HepG2 (cell line): ENCODE results near the gene MAN2A2. TPM values are rescaled to one million over a fixed set of nuclear protein-coding genes. Genes with fewer than 3 reads are reported as not detected.

ENCODE experiments used
- FOXC1 ChIP-seq: sonication (generic); formaldehyde crosslinking; IDR thresholded peaks from 2 replicates; pipeline ENCODE4 v1.8.0; 2022; ENCODE audit warnings: mild to moderate bottlenecking, missing genetic modification reagents, borderline replicate concordance
- KDM4B ChIP-seq: sonication (generic); formaldehyde crosslinking; IDR thresholded peaks from 2 replicates; pipeline ENCODE4 v1.4.0; 2020; ENCODE audit warnings: missing genetic modification reagents
- MIER3 ChIP-seq: IDR thresholded peaks from 2 replicates; pipeline ENCODE4 v1.6.1; 2016; ENCODE audit warnings: missing compliant biosample characterization, borderline replicate concordance
- RXRA ChIP-seq: sonication (generic); formaldehyde crosslinking; IDR thresholded peaks from 2 replicates; pipeline ENCODE4 v1.5.1; 2020; ENCODE audit warnings: missing genetic modification reagents
- RXRB ChIP-seq: IDR thresholded peaks from 2 replicates; pipeline ENCODE4 v1.6.1; 2016; ENCODE audit warnings: borderline replicate concordance, missing genetic modification reagents, missing compliant biosample characterization
- SSRP1 ChIP-seq: IDR thresholded peaks from 2 replicates; pipeline ENCODE4 v1.6.1; 2016; ENCODE audit warnings: control low read depth
- ZBTB43 ChIP-seq: sonication (generic); formaldehyde crosslinking; conservative IDR thresholded peaks from 2 replicates; pipeline ENCODE4 v1.4.0; 2020; ENCODE audit warnings: missing genetic modification reagents
- ZBTB7A ChIP-seq: sonication (generic); formaldehyde crosslinking; IDR thresholded peaks from 2 replicates; pipeline ENCODE4 v1.8.0; 2022; ENCODE audit warnings: mild to moderate bottlenecking, missing genetic modification reagents
- ZFP36L1 ChIP-seq: sonication (generic); formaldehyde crosslinking; IDR thresholded peaks from 2 replicates; pipeline ENCODE4 v1.8.0; 2022; ENCODE audit warnings: mild to moderate bottlenecking, missing genetic modification reagents, moderate library complexity
- ZNF207 ChIP-seq: fragments of 450-650 bp; IDR thresholded peaks from 2 replicates; pipeline ENCODE4 v1.6.1; 2016; ENCODE audit warnings: antibody characterized with exemption, borderline replicate concordance
- ZNF451 ChIP-seq: sonication (generic); formaldehyde crosslinking; IDR thresholded peaks from 2 replicates; pipeline ENCODE4 v1.5.0; 2020; ENCODE audit warnings: mild to moderate bottlenecking, missing genetic modification reagents
- ZNF589 ChIP-seq: sonication (generic); formaldehyde crosslinking; conservative IDR thresholded peaks from 2 replicates; pipeline ENCODE4 v1.8.0; 2022; ENCODE audit warnings: mild to moderate bottlenecking, moderate library complexity, missing genetic modification reagents
- ZNF598 ChIP-seq: sonication (generic); formaldehyde crosslinking; IDR thresholded peaks from 2 replicates; pipeline ENCODE4 v1.5.1; 2020; ENCODE audit warnings: mild to moderate bottlenecking, missing genetic modification reagents, borderline replicate concordance
- ZNF749 ChIP-seq: sonication (generic); formaldehyde crosslinking; IDR thresholded peaks from 2 replicates; pipeline ENCODE4 v1.8.0; 2022; ENCODE audit warnings: mild to moderate bottlenecking, missing genetic modification reagents, moderate library complexity, borderline replicate concordance
- ZNF768 ChIP-seq: sonication (generic); formaldehyde crosslinking; IDR thresholded peaks from 2 replicates; pipeline ENCODE4 v1.4.0; 2020; ENCODE audit warnings: missing genetic modification reagents
- ZNF777 ChIP-seq: sonication (generic); formaldehyde crosslinking; IDR thresholded peaks from 2 replicates; pipeline ENCODE4 v1.4.0; 2020; ENCODE audit warnings: missing genetic modification reagents
- polyA plus RNA-seq, 8 experiments: library from polyadenylated mRNA; depleted of rRNA in 3 of 8; stranded (reverse) in 7 of 8; unstranded in 1 of 8; fragments of >200 nt; fragmentation: Illumina TruSeq in 4 of 8; extraction: Trizol in 4 of 8; gene quantifications; 2 replicates each; pipeline versions ENCODE4 v1.2.1 to v1.2.3, GENCODE V29; 2011 to 2016; ENCODE audit warnings: low read depth in 4 of 8, missing spikeins in 1 of 8, mixed read lengths in 1 of 8; ENCODE audit not compliant: insufficient read depth in 1 of 8
- total RNA-seq, 5 experiments: library from RNA; depleted of rRNA; stranded (reverse); fragments of >200 nt; fragmentation: Illumina TruSeq; extraction: Trizol; gene quantifications; 2 replicates each; pipeline ENCODE4 v1.2.3, GENCODE V29; 2016; ENCODE audit warnings: low read depth in 1 of 5
- TF ChIP-seq, protein P1 (sequence below): sonication (generic); formaldehyde crosslinking; IDR thresholded peaks from 2 replicates; pipeline ENCODE4 v1.4.0; 2020; ENCODE audit warnings: missing genetic modification reagents
- TF ChIP-seq, protein P2 (sequence below): sonication (generic); formaldehyde crosslinking; IDR thresholded peaks from 2 replicates; pipeline ENCODE4 v1.5.0; 2020; ENCODE audit warnings: missing genetic modification reagents, mild to moderate bottlenecking, borderline replicate concordance
- TF ChIP-seq, protein P3 (sequence below): sonication (generic); formaldehyde crosslinking; IDR thresholded peaks from 2 replicates; pipeline ENCODE4 v1.4.0; 2020; ENCODE audit warnings: missing genetic modification reagents
- TF ChIP-seq, protein P4 (sequence below): sonication (generic); formaldehyde crosslinking; IDR thresholded peaks from 2 replicates; pipeline ENCODE4 v1.4.0; 2020; ENCODE audit warnings: mild to moderate bottlenecking, missing genetic modification reagents, borderline replicate concordance
- TF ChIP-seq, protein P5 (sequence below): sonication (generic); formaldehyde crosslinking; IDR thresholded peaks from 2 replicates; pipeline ENCODE4 v1.8.0; 2022; ENCODE audit warnings: low read depth, missing genetic modification reagents

Gene MAN2A2
- total and polyA plus RNA-seq, 2 of the 13 experiments (the other 11 are each of a cell fraction or from before 2014, with no cell fraction given), result 17.5 to 51.5 TPM

- TF ChIP-seq, protein P1, sequence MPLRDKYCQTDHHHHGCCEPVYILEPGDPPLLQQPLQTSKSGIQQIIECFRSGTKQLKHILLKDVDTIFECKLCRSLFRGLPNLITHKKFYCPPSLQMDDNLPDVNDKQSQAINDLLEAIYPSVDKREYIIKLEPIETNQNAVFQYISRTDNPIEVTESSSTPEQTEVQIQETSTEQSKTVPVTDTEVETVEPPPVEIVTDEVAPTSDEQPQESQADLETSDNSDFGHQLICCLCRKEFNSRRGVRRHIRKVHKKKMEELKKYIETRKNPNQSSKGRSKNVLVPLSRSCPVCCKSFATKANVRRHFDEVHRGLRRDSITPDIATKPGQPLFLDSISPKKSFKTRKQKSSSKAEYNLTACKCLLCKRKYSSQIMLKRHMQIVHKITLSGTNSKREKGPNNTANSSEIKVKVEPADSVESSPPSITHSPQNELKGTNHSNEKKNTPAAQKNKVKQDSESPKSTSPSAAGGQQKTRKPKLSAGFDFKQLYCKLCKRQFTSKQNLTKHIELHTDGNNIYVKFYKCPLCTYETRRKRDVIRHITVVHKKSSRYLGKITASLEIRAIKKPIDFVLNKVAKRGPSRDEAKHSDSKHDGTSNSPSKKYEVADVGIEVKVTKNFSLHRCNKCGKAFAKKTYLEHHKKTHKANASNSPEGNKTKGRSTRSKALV (CRISPR knock-in tag), result peak; percentile 60
- TF ChIP-seq ZNF451 (CRISPR knock-in tag) (no peak), KDM4B (CRISPR knock-in tag) (no peak), ZNF598 (CRISPR knock-in tag) (0 out of 2 replicates have a peak, but pooled peaks have one; percentile 63), RXRB (peak; percentile 36; the same call in 1 of the 2 replicates), ZNF589 (CRISPR knock-in tag) (peak; percentile 68; the same call in 1 of the 2 replicates), ZNF777 (CRISPR knock-in tag) (peak; percentile 26; the same call in 1 of the 2 replicates), SSRP1 (CRISPR knock-in tag) (no peak), RXRA (CRISPR knock-in tag) (peak; percentile 67), ZNF749 (CRISPR knock-in tag) (peak; percentile 95), ZNF207 (no peak), ZBTB43 (CRISPR knock-in tag) (peak; percentile 74), ZBTB7A (CRISPR knock-in tag) (no peak), ZFP36L1 (peak; percentile 93), ZNF768 (CRISPR knock-in tag) (no peak), FOXC1 (CRISPR knock-in tag) (peak; percentile 94), MIER3 (CRISPR knock-in tag) (no peak; the same call in 1 of the 2 replicates)
- TF ChIP-seq, protein P2, sequence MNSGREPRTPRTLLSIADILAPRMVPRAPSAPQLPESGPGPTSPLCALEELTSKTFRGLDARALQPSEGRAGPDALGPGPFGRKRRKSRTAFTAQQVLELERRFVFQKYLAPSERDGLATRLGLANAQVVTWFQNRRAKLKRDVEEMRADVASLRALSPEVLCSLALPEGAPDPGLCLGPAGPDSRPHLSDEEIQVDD, result no peak
- TF ChIP-seq, protein P3, sequence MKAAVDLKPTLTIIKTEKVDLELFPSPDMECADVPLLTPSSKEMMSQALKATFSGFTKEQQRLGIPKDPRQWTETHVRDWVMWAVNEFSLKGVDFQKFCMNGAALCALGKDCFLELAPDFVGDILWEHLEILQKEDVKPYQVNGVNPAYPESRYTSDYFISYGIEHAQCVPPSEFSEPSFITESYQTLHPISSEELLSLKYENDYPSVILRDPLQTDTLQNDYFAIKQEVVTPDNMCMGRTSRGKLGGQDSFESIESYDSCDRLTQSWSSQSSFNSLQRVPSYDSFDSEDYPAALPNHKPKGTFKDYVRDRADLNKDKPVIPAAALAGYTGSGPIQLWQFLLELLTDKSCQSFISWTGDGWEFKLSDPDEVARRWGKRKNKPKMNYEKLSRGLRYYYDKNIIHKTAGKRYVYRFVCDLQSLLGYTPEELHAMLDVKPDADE (CRISPR knock-in tag), result 0 out of 2 replicates have a peak, but pooled peaks have one; percentile 59
- TF ChIP-seq, protein P4, sequence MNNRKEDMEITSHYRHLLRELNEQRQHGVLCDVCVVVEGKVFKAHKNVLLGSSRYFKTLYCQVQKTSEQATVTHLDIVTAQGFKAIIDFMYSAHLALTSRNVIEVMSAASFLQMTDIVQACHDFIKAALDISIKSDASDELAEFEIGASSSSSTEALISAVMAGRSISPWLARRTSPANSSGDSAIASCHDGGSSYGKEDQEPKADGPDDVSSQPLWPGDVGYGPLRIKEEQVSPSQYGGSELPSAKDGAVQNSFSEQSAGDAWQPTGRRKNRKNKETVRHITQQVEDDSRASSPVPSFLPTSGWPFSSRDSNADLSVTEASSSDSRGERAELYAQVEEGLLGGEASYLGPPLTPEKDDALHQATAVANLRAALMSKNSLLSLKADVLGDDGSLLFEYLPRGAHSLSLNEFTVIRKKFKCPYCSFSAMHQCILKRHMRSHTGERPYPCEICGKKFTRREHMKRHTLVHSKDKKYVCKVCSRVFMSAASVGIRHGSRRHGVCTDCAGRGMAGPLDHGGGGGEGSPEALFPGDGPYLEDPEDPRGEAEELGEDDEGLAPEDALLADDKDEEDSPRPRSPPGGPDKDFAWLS (CRISPR knock-in tag), result no peak
- TF ChIP-seq, protein P5, sequence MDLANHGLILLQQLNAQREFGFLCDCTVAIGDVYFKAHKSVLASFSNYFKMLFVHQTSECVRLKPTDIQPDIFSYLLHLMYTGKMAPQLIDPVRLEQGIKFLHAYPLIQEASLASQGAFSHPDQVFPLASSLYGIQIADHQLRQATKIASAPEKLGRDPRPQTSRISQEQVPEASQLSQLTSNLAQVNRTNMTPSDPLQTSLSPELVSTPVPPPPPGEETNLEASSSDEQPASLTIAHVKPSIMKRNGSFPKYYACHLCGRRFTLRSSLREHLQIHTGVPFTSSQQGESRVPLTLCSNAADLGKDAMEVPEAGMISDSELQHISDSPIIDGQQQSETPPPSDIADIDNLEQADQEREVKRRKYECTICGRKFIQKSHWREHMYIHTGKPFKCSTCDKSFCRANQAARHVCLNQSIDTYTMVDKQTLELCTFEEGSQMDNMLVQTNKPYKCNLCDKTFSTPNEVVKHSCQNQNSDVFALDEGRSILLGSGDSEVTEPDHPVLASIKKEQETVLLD, result no peak
Observed at GRCh38 chr15:90954712-90955623, 51.9 kb downstream of the MAN2A2 start, which contains the start of gene RCCD1 (continued).
